IPS DF 6.9 (cell line): Measurements from ENCODE around the gene USP7.

Source experiments
- DNase-seq: peaks from one replicate; pipeline ENCODE4 v3.0.0-alpha.2; 2013; ENCODE audit warnings: low read depth, low spot score
- H3K27ac ChIP-seq: one replicate; pipeline ENCODE4 v1.5.1; 2013; ENCODE audit warnings: low read length, control low read depth
- H3K27me3 ChIP-seq: 2 replicates; pipeline ENCODE4 v1.6.1; 2013; ENCODE audit warnings: mild to moderate bottlenecking, low read length; ENCODE audit not compliant: control insufficient read depth, insufficient read depth
- H3K36me3 ChIP-seq: 2 replicates; pipeline ENCODE4 v1.6.1; 2013; ENCODE audit warnings: low read length; ENCODE audit not compliant: control insufficient read depth, insufficient read depth
- H3K4me1 ChIP-seq: 2 replicates; pipeline ENCODE4 v1.6.1; 2013; ENCODE audit warnings: low read length; ENCODE audit not compliant: control insufficient read depth, insufficient read depth
- H3K4me3 ChIP-seq: 2 replicates; pipeline ENCODE4 v1.5.1; 2013; ENCODE audit warnings: mild to moderate bottlenecking, low read length
- H3K9me3 ChIP-seq: 2 replicates; pipeline ENCODE4 v1.6.1; 2013; ENCODE audit warnings: low read length, inconsistent platforms; ENCODE audit not compliant: control insufficient read depth, insufficient read depth
- WGBS: extraction: QIAGEN DNeasy Blood & Tissue Kit; methylation state at CpG from one replicate; pipeline ENCODE4 v1.1.7; 2013; ENCODE audit warnings: mixed read lengths, missing lambda C conversion rate; ENCODE audit not compliant: insufficient read length, insufficient coverage; 5-methylcytosine and 5-hydroxymethylcytosine counted together

The USP7 gene

GRCh38 chr16:8963821-8964441 lies at the start of gene USP7:
USP7 (minus strand) TSS chr16:8963906; CDS start chr16:8963285, 621 bp downstream.
- Histone ChIP-seq H3K27me3 (no peaks in the 10 kb centered on the region), H3K27ac (no peak within 1 kb of the TSS), H3K9me3 (no peaks in the 10 kb centered on the region), H3K36me3 (no peaks in the 10 kb centered on the region), H3K4me3 (peak within 1 kb of the TSS; percentile 77), H3K4me1 (peaks cover 11% of the 10 kb centered on the region)
- DNase-seq = peak; percentile 55
- WGBS = no CpG with 5 or more reads among the region's 79 CpGs

GRCh38 chr16:9013508-9013864 lies 49.8 kb upstream of the USP7 start:
- H3K27me3 ChIP-seq = no peaks in the 10 kb centered on the region
- no peaks in the 10 kb centered on the region; the same call in 1 of the 2 replicates for H3K9me3 ChIP-seq
- H3K36me3 ChIP-seq = no peaks in the 10 kb centered on the region
- H3K4me1 ChIP-seq = no peaks in the 10 kb centered on the region
- DNase-seq = no peak
- H3K27ac ChIP-seq = no peak overlapping the region
- no CpG with 5 or more reads among the region's 7 CpGs for WGBS
- H3K4me3 ChIP-seq = no peak overlapping the region

- no CpG with 5 or more reads among the region's 28 CpGs for WGBS
- H3K4me3 ChIP-seq = no peak overlapping the region
Measured at GRCh38 chr16:9012848-9013507, 49.3 kb upstream of the USP7 start.

GRCh38 chr16:9012330-9012729 lies 48.6 kb upstream of the USP7 start:
- H3K27ac ChIP-seq = no peak overlapping the region
- H3K36me3 ChIP-seq = no peaks in the 10 kb centered on the region
- no peaks in the 10 kb centered on the region; the same call in 1 of the 2 replicates for H3K9me3 ChIP-seq
- no peak overlapping the region for H3K4me3 ChIP-seq
- WGBS = no CpG with 5 or more reads among the region's 6 CpGs
- no peak for DNase-seq
- H3K27me3 ChIP-seq = no peaks in the 10 kb centered on the region
- no peaks in the 10 kb centered on the region for H3K4me1 ChIP-seq

More at GRCh38 chr16:9012848-9013507, 49.3 kb upstream of the USP7 start:
- no peaks in the 10 kb centered on the region for H3K27me3 ChIP-seq
- H3K9me3 ChIP-seq = no peaks in the 10 kb centered on the region; the same call in 1 of the 2 replicates
- peak; percentile 75 for DNase-seq
- no peaks in the 10 kb centered on the region for H3K4me1 ChIP-seq
- no peak overlapping the region for H3K27ac ChIP-seq
- no peaks in the 10 kb centered on the region for H3K36me3 ChIP-seq

- H3K27ac ChIP-seq = no peak overlapping the region
- H3K4me1 ChIP-seq = no peaks in the 10 kb centered on the region
- no CpG with 5 or more reads among the region's 26 CpGs for WGBS
- peak; percentile 82 for DNase-seq
- H3K27me3 ChIP-seq = no peaks in the 10 kb centered on the region
- no peaks in the 10 kb centered on the region for H3K36me3 ChIP-seq
- no peaks in the 10 kb centered on the region for H3K9me3 ChIP-seq
- H3K4me3 ChIP-seq = no peak overlapping the region
Measured at GRCh38 chr16:9008601-9009260, 45.0 kb upstream of the USP7 start.

GRCh38 chr16:9007177-9007794 lies 43.6 kb upstream of the USP7 start:
- Histone ChIP-seq H3K27ac (no peak overlapping the region), H3K4me3 (no peak overlapping the region), H3K27me3 (no peaks in the 10 kb centered on the region), H3K9me3 (no peaks in the 10 kb centered on the region), H3K4me1 (no peaks in the 10 kb centered on the region), H3K36me3 (no peaks in the 10 kb centered on the region)
- no CpG with 5 or more reads among the region's 17 CpGs for WGBS
- DNase-seq = no peak

GRCh38 chr16:9004183-9004582 lies 40.5 kb upstream of the USP7 start:
- Histone ChIP-seq H3K4me1 (no peaks in the 10 kb centered on the region), H3K27me3 (no peaks in the 10 kb centered on the region), H3K4me3 (no peak overlapping the region), H3K36me3 (no peaks in the 10 kb centered on the region), H3K27ac (no peak overlapping the region), H3K9me3 (no peaks in the 10 kb centered on the region)
- DNase-seq = no peak
- no CpG with 5 or more reads among the region's 4 CpGs for WGBS

- no peak overlapping the region for H3K4me3 ChIP-seq
- DNase-seq = no peak
- H3K9me3 ChIP-seq = no peaks in the 10 kb centered on the region
- no peaks in the 10 kb centered on the region for H3K36me3 ChIP-seq
- no peaks in the 10 kb centered on the region for H3K27me3 ChIP-seq
- H3K27ac ChIP-seq = no peak overlapping the region
- no CpG with 5 or more reads among the region's 3 CpGs for WGBS
- no peaks in the 10 kb centered on the region for H3K4me1 ChIP-seq
Measured at GRCh38 chr16:9003763-9004162, 40.1 kb upstream of the USP7 start.

GRCh38 chr16:9003322-9003721 lies 39.6 kb upstream of the USP7 start:
- Histone ChIP-seq H3K9me3 (no peaks in the 10 kb centered on the region), H3K27me3 (no peaks in the 10 kb centered on the region), H3K4me1 (no peaks in the 10 kb centered on the region), H3K4me3 (no peak overlapping the region), H3K27ac (no peak overlapping the region), H3K36me3 (no peaks in the 10 kb centered on the region)
- no CpG with 5 or more reads among the region's 5 CpGs for WGBS
- no peak for DNase-seq

- Histone ChIP-seq H3K36me3 (no peaks in the 10 kb centered on the region), H3K9me3 (no peaks in the 10 kb centered on the region), H3K27ac (no peak overlapping the region), H3K4me3 (no peak overlapping the region), H3K27me3 (no peaks in the 10 kb centered on the region), H3K4me1 (no peaks in the 10 kb centered on the region)
- DNase-seq = no peak
- no CpG with 5 or more reads among the region's 2 CpGs for WGBS
Measured at GRCh38 chr16:9002042-9002441, 38.3 kb upstream of the USP7 start.
